C4-2B (cell line): ENCODE measurements around the gene NHP2.

ENCODE experiments used
- H3K27ac ChIP-seq: fragments of 450-650 bp; 2 replicates; pipeline ENCODE4 v1.5.1; 2017
- ZFX ChIP-seq: fragments of 450-650 bp; IDR thresholded peaks from 2 replicates; pipeline ENCODE4 v1.6.1; 2017
- TF ChIP-seq, protein P1 (sequence below): fragments of 450-650 bp; conservative IDR thresholded peaks from 2 replicates; pipeline ENCODE4 v1.5.1; 2017; ENCODE audit warnings: mild to moderate bottlenecking

NHP2 gene

DNA sequence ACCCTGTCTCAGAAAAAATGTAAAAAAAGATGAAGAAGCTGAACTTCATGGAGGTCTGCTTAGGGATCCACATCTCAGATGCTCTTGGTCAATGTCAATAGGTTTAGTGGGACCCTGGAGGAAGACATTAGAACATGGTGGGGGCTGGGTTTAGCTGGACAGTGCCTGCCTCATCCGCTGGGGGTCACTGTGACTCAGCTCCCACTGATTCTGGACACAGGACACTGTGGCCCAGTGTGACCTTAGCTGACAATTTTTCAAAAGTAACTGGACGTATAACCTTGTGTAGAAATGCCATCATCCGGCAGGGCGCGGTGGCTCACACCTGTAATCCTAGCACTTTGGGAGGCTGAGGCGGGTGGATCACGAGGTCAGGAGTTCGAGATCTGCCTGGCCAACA lies 43.3 kb upstream of the NHP2 start:
- TF ChIP-seq, protein P1, sequence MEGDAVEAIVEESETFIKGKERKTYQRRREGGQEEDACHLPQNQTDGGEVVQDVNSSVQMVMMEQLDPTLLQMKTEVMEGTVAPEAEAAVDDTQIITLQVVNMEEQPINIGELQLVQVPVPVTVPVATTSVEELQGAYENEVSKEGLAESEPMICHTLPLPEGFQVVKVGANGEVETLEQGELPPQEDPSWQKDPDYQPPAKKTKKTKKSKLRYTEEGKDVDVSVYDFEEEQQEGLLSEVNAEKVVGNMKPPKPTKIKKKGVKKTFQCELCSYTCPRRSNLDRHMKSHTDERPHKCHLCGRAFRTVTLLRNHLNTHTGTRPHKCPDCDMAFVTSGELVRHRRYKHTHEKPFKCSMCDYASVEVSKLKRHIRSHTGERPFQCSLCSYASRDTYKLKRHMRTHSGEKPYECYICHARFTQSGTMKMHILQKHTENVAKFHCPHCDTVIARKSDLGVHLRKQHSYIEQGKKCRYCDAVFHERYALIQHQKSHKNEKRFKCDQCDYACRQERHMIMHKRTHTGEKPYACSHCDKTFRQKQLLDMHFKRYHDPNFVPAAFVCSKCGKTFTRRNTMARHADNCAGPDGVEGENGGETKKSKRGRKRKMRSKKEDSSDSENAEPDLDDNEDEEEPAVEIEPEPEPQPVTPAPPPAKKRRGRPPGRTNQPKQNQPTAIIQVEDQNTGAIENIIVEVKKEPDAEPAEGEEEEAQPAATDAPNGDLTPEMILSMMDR = peak; percentile 76
- no peak for TF ChIP-seq ZFX

GRCh38 chr5:178196281-178196812 lies 42.7 kb upstream of the NHP2 start:
- TF ChIP-seq ZFX = no peak
- no peak overlapping the region for H3K27ac ChIP-seq

More for the DNA sequence above, 43.3 kb upstream of the NHP2 start:
- no peak overlapping the region for H3K27ac ChIP-seq

DNA sequence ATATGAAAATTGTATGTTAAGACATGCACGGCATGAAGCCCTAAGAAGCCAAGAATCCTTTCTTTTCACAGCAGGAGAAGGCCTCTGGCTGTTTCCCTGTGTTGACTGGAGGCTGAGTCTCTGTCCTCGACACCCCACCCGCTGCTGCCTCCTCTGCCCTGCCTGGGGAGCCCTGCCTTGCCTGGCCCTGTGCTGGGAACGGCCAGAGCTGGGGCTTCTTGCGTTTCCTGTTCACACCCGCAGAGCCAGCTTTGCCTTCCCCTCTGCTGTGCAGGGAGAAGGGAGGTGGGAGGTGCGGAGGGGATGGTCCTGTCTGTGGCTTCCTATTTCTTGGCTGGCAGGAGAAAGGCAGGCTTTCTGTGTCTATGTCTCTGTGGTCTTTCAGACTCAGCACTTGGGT lies 40.3 kb upstream of the NHP2 start:
- no peak for TF ChIP-seq ZFX
- TF ChIP-seq, protein P1 = no peak

DNA sequence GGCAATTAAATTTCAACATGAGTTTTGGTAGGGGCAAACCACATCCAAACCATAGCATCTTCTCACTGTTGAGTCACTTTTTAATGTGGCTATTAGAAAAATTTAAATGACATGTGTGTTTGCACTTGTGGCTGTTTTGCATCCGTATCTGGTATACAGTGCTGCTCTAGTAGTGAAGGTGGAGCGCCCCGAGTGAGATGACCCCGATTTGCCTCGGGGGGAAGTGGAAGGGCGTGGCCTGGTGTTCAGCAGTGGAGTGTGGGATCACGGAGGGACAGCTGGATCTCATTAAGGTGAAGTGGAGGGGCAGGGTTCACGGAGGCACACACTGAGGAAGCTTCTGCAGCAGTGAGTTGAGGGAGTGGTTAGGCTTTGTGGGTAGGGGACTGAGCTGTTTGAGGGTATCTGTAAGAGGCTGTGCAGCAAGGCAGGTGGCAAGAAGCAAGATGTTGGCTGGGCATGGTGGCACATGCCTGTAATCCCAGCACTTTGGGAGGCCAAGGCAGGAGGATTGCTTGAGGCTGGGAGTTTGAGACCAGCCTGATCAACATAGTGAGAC lies 39.6 kb upstream of the NHP2 start:
- no peak overlapping the region for H3K27ac ChIP-seq
- no peak for TF ChIP-seq ZFX
- TF ChIP-seq, protein P1 = no peak

More for the DNA sequence above, 40.3 kb upstream of the NHP2 start:
- H3K27ac ChIP-seq = no peak overlapping the region

- no peak for TF ChIP-seq ZFX
- TF ChIP-seq, protein P1 = no peak
- no peak overlapping the region for H3K27ac ChIP-seq
Measured at GRCh38 chr5:178192787-178193186, 39.1 kb upstream of the NHP2 start.

DNA sequence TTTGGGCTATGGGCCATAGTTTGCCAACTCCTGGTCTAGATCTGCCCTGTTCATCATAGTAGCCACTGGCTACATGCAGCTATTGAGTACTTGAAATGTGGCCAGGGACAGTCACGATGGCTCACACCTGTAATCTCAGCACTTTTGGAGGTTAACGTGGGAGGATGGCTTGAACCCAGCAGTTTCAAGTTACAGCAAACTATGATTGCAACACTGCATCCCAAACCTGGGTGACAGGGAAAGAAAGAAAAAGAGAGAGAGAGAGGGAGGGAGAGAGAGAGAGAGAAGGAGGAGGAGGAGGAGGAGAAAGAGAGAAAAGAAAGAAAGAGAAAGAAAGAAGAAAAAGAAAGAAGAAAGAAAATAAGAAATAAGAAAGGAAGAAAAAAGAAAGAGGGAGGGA lies 38.6 kb upstream of the NHP2 start:
- TF ChIP-seq ZFX = no peak
- H3K27ac ChIP-seq = peak overlapping the region; percentile 53; the same call in 1 of the 2 replicates

DNA sequence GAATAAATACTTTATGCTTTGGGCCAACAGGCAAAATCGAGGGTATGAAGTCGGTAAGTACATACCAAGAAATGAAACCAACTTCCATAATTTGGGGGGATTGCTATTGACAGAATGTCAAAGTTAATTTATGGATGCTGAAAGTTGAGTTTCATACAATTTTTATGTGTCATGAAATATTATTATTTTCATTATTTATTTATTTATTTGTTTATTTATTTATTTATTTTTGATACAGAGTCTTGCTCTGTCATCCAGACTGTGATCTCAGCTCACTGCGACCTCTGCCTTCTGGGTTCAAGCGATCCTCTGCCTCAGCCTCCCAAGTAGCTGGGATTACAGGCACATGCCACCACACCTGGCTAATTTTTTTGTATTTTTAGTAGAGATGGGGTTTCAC lies 38.0 kb upstream of the NHP2 start:
- TF ChIP-seq ZFX = no peak
- TF ChIP-seq, protein P1 = no peak
- peak overlapping the region; percentile 53; the same call in 1 of the 2 replicates for H3K27ac ChIP-seq

GRCh38 chr5:178189433-178189832 lies 35.7 kb upstream of the NHP2 start:
- H3K27ac ChIP-seq = no peak overlapping the region
- TF ChIP-seq, protein P1 = no peak
- TF ChIP-seq ZFX = no peak
